Fibroblast of skin of left biceps (primary cell): ENCODE data around the gene ATN1.

Experiments
- DNase-seq, 2 experiments: peaks; one replicate each; pipeline ENCODE4 v3.0.0-alpha.2; 2013; ENCODE audit warnings: low read depth in 2 of 2

ATN1 gene

DNA sequence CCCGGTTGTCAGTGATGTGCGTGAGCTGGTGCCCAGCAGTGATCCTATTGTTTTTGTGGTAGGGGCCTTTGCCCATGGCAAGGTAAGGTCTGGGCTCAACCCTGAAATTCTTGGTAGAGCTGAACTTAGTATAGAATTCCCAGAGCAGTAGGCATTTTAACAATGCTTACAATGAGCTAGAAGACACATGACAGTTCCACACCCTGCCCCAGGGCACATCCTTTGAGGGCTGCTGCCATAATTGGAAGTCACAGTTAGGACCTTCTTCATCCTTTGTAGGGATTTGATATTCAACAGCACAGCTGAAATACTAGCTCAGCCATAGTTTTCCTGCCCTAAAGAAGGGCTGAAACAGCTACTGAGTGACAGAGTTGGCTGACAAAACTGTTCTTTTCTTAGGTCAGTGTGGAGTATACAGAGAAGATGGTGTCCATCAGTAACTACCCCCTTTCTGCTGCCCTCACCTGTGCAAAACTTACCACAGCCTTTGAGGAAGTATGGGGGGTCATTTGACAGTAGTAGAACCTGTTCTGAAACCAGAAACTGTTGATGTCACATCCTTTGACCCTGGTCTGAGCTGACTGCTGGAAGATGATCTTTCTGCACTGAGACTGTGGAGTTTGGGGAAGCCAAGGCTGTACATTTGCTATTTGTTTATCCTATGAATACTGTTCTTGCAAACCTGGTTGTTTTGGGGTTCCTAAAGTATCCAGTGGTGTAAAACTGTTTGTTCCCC lies 47.7 kb downstream of the ATN1 start:
- no peak for DNase-seq

DNA sequence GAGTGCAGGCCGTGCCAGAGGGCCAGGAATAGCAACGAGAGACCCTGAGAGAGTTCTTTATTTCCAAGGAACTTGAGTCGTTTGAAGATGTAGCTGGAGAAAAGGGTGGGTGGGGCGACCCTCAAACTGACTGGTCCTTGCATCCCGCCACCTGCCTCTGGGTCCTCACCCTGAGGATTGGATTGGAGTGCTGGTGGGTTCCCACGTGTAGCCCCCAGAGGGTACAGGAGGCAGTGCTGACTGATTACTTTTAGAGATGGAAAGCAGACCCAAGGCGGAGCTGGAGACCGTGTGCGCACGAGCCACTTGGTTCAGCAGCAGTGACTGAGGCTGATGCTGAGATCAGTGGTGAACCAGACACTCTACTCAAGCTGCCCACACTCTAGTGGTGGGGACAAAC lies 49.9 kb downstream of the ATN1 start:
- DNase-seq = no peak

DNA sequence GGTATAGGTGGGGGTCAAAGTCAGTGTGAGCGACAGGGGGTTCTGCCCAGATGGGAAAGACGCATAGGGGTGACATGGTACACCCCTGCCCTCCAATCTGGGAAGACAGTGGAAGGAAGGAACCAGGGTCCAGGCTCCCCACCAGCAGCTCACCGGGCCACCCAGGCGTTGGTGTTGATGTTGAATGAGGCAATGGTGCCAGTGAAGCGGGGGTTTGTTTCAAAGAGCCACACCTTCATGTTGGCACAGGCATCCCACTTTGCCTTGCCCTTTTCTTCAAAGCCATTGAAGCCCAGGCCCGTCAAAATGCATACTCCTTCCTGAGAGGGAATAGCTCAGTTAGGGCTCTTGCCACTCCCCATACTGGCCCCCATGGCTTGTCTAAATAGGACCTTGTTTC lies 50.4 kb downstream of the ATN1 start:
- DNase-seq = no peak

DNA sequence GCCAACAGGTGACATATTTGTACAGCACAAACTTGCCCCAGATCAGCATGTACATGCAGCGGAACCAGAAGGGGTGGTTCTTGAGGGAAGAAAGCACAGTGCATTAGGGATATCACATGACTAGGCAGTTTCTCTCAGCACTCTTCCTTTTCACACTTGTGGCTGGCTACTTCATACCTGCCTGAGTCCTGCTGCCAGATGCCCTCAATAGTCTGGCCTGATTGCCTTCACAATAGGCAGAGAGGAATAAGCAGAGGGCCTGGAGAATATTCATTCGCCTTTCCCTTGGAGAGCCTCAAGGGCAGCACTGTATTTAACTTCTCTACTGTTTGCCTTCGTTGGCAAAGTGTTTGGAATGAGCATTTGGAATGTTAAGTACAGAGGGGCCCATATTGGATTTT lies 50.9 kb downstream of the ATN1 start:
- no peak for DNase-seq

DNA sequence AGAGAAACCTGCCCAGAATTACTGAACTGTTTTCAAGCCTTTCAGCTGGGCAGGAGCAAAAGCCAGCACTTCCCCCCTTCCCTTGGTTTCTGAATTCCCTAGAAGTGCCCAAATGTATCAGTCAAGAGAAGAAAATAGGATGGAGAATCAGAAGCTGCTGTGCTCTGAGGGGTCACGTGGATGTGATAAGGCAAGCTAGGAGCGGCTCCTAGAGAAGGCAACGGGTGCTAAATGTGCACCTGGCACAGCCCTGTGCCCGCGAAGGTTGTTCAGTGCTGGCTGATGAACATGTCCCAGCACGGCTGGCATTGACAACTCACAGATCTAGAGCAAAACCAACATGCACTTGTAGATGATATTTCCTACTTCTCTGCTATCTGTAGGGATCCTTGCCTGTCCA lies 51.3 kb downstream of the ATN1 start:
- DNase-seq = no peak

DNA sequence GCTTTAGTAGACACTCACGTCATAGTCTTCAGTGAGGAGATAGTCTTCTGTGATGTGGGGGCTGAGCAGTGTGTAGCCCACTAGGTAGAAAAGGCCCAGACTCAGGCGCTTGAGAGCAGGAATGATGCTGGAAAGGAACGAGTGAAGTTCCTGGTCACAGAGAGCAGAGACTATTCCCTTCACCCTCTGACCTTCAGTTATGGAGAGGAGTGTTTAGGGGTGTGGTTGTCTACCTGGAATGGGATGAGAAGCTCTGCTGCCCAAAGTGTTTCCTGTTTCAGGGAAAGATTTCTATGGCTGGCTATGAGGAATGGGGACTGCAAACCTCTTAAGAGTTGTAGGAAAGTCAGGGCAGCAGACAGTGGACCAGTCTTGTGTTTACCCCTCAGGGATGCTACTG lies 51.7 kb downstream of the ATN1 start:
- DNase-seq = no peak

DNA sequence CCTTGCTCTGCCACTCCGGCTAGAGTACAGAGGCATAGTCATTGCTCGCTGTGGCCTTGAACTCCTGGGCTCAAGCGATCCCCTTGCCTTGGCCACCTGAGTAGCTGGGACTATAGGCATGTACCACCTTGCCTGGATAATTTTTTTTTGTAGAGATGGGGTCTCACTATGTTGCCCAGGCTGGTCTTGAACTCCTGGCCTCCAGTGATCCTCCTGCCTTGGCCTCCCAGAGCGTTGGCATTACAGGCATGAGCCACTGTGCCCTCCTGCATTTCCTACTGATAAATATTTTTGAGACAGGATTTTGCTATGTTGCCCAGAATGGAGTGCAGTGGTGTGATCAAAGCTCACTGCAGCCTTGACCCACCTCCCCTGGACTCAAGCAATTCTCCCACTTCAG lies 52.3 kb downstream of the ATN1 start:
- no peak for DNase-seq

DNA sequence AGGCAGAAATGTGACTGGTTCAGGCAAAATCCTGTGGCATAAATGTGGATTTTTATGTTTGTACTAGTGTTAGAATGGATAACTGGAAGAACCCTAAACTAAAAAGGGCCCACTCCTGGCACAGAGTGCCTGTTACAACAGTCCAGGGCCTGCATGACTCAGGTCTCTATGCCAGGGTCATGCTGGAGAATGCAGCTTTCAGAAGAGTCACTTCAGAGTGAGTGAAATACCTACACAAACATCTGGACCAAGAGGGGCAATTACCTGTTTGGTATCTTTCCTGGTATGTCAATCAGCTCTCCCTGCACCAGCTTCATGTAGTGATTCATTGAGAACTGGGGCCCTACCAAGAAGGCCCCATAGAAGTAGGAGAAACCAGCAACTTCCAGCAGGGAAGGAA lies 53.0 kb downstream of the ATN1 start:
- DNase-seq = no peak

DNA sequence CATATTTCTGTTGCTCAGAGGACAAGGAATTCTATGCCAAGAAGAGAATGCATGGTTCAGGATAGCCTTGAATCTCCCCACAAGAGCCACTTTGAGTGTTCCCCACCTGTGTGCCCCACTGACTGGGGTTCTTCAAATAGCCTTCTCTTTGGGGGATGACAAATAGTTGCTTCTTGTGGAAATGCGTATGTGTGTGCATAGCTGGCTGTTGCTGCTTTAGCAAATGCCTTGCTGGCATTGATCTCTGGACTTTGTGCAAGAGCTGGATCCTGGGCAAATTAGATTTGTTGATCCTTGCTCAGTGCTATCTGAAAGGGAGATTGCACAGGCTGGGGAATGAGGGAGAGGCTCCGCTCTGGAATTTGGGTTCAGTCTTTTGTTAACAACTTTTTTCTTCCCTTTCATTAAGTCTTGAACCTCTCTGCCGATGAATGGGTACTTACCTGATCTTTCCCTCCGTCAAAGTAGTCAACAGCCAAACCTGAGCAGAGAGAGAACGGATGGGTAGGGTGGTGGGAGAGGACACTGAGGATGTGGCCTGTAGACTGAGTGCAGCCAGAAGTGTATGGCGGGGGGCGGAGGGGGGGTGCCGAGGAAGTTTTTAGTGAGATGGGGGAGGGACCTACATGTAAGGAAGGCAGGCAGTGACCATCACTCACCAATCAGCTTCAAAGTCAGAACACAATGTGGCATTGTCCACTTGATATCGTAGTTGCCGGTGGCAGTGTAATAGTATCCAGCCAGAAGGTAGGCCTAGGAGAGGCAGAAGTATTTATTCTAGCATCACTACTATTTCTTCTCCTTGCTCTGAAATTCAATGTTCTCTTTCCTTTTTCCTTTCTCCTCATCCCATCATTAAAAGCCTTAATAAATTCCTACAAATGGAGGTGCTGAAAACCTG lies 53.6 kb downstream of the ATN1 start:
- no peak for DNase-seq

DNA sequence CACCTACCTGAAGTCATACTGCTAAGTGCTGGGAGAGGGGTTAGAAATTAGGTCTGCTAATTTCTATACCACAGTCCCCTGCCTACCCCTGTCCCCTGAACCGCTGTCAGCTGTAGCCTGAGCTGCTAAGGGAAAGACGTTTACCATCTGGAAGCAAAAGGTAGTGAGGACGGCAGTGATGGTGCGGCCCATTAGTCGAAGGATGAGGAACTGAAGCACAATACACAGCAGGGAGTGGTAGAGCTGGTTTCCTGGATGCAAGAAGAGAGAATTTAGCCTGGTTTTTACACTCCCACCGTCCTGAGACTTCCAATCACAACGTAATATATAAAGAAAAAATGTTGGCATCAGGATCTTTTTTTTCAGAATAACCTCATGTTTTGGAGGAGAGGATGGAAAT lies 54.8 kb downstream of the ATN1 start:
- DNase-seq = no peak

DNA sequence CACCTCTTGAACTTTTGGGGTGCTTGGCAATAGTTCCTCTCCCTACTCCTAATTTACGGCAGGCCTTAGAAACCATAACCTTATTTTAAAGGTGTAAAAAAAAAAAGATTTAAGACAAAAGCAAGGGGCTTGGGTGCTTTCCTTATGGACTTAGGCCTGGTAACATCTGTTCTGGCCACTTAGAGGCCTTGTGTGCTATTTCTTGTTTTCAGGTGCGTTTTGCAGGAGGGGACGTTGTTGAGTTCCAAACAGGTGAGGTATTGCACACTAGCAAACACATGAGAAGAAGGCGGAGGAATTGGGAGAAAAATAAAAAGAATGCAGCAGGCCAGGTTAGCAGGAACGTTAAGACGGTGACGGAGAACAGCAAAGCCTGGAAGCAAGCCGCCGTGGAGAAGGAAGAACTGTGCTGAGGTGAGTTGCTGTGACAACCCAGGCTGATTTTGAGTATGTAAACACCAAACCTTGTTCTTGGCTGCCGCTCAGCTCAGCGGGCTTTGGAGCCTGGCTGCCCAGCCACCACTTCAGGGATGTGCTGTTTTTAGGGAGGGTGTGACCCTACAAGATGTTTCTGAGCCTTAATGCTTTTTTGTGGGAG lies 60.3 kb downstream of the ATN1 start:
- DNase-seq = no peak
